ENCODE data around the gene DCK.
"Not testable (repeated sequence)": the region's sequence is repeated elsewhere in the genome, so short reads cannot be mapped to it uniquely, and the experiment has no call there.

Gene DCK

GRCh38 chr4:71008196-71008595 is 14.7 kb downstream of the DCK start:
- DNase-seq (ENCODE audit: low read depth), result no peak
- no peak overlapping the region for H3K4me3 ChIP-seq (ENCODE audit: low read depth, low read length)
- in situ Hi-C loops (cut with HindIII; ENCODE audit: low sequenced_read_pairs), result no loop called here
- no peak for TF ChIP-seq CTCF (IDR thresholded peaks at IDR 0.05; ENCODE audit: low read depth, low read length, missing control alignments)

- DNase-seq (ENCODE audit: low read depth), result no peak
- H3K4me3 ChIP-seq (ENCODE audit: low read depth, low read length), result no peak overlapping the region
- no peak for TF ChIP-seq CTCF (IDR thresholded peaks at IDR 0.05; ENCODE audit: low read depth, low read length, missing control alignments)
- in situ Hi-C loops (cut with HindIII; ENCODE audit: low sequenced_read_pairs), result no loop called here
These were observed 15.6 kb downstream of the DCK start for GRCh38 chr4:71009086-71009485.

GRCh38 chr4:71009890-71010588 is 16.6 kb downstream of the DCK start:
- peak; percentile 54 for TF ChIP-seq CTCF (IDR thresholded peaks at IDR 0.05; ENCODE audit: low read depth, low read length, missing control alignments)
- H3K4me3 ChIP-seq (ENCODE audit: low read depth, low read length), result no peak overlapping the region
- in situ Hi-C loops (cut with HindIII; ENCODE audit: low sequenced_read_pairs), result no loop called here
- peak; percentile 40 for DNase-seq (ENCODE audit: low read depth)

- TF ChIP-seq CTCF (IDR thresholded peaks at IDR 0.05; ENCODE audit: low read depth, low read length, missing control alignments), result no peak
- in situ Hi-C loops (cut with HindIII; ENCODE audit: low sequenced_read_pairs), result no loop called here
- DNase-seq (ENCODE audit: low read depth), result no peak
- no peak overlapping the region for H3K4me3 ChIP-seq (ENCODE audit: low read depth, low read length)
These were observed 18.0 kb downstream of the DCK start for GRCh38 chr4:71011451-71011850.

- H3K4me3 ChIP-seq (ENCODE audit: low read depth, low read length); DNase-seq (ENCODE audit: low read depth); in situ Hi-C loops (cut with HindIII; ENCODE audit: low sequenced_read_pairs): not testable (repeated sequence)
These were observed 23.9 kb downstream of the DCK start for GRCh38 chr4:71017391-71017790.

DNA sequence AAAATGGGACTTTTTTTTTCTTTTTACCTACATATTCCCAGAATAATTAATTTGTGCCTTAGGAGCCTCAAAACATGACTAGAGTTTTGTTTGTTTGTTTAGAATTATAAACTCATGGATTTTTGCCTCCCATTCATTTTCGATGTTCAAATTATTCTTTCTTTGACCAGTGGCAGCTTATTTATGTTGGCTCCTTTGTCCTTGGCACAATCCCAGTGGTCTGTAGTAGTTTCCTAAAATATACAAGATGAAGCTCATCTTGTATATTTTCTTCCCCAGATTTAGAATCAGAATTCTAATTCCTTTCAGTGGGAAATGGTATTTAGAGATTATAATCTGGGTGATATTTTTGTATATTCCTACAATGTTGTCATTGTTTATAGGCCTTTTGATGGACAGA is 27.2 kb downstream of the DCK start:
- no peak for DNase-seq (ENCODE audit: low read depth)
- H3K4me3 ChIP-seq (ENCODE audit: low read depth, low read length), result no peak overlapping the region
- in situ Hi-C loops (cut with HindIII; ENCODE audit: low sequenced_read_pairs), result no loop called here
- TF ChIP-seq CTCF (IDR thresholded peaks at IDR 0.05; ENCODE audit: low read depth, low read length, missing control alignments), result no peak

DNA sequence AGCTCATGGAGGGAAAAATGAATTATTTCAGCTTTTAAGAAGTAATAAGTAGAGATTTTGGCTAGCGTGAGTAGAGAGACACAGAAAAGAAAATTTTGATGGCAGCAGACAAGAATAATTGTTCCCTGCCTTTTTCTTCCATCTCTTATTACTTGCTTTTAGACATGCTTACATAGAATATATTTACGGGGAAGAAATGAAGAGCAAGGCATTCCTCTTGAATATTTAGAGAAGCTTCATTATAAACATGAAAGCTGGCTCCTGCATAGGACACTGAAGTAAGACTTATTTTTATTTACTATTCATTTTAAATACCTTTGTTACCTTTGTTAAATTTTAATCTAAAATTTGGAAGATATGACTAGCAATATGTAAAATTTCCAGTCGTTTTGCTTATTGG is 32.2 kb downstream of the DCK start:
- in situ Hi-C loops (cut with HindIII; ENCODE audit: low sequenced_read_pairs), result no loop called here
- no peak overlapping the region for H3K4me3 ChIP-seq (ENCODE audit: low read depth, low read length)
- no peak for TF ChIP-seq CTCF (IDR thresholded peaks at IDR 0.05; ENCODE audit: low read depth, low read length, missing control alignments)

More for the DNA sequence above, 32.2 kb downstream of the DCK start:
- DNase-seq (ENCODE audit: low read depth), result no peak
